Loucy (cell line): Measurements from ENCODE around the gene TJP1.

Source experiments
- H2AFZ ChIP-seq: fragments of 200-600 bp; sonication (generic); 2 replicates; pipeline ENCODE4 v1.6.0; 2016; ENCODE audit warnings: antibody characterized with exemption, mild to moderate bottlenecking, low read length, moderate library complexity
- H3F3A ChIP-seq: fragments of 200-600 bp; 2 replicates; pipeline ENCODE4 v1.6.0; 2016; ENCODE audit warnings: antibody characterized with exemption, low read depth, mild to moderate bottlenecking
- H3K27me3 ChIP-seq: fragments of 200-600 bp; sonication (generic); 2 replicates; pipeline ENCODE4 v1.6.1; 2014; ENCODE audit warnings: low read length, mild to moderate bottlenecking; ENCODE audit not compliant: insufficient read depth, poor library complexity, severe bottlenecking
- H3K36me3 ChIP-seq: fragments of 200-600 bp; sonication (generic); 2 replicates; pipeline ENCODE4 v1.6.1; 2016; ENCODE audit warnings: low read length; ENCODE audit not compliant: insufficient read depth
- H3K4me1 ChIP-seq: fragments of 200-600 bp; sonication (generic); 2 replicates; pipeline ENCODE4 v1.5.1; 2014; ENCODE audit warnings: low read length, mild to moderate bottlenecking; ENCODE audit not compliant: insufficient read depth, poor library complexity, severe bottlenecking
- H3K4me2 ChIP-seq: fragments of 200-600 bp; sonication (generic); 2 replicates; pipeline ENCODE4 v1.6.0; 2014; ENCODE audit warnings: antibody characterized with exemption, low read length, low read depth, mild to moderate bottlenecking; ENCODE audit not compliant: poor library complexity, severe bottlenecking
- H3K4me3 ChIP-seq: fragments of 200-600 bp; sonication (generic); 2 replicates; pipeline ENCODE4 v1.5.1; 2014; ENCODE audit warnings: low read length, mild to moderate bottlenecking, mixed read lengths; ENCODE audit not compliant: poor library complexity, severe bottlenecking
- H3K79me2 ChIP-seq: fragments of 200-600 bp; sonication (generic); 2 replicates; pipeline ENCODE4 v1.6.1; 2014; ENCODE audit warnings: low read length; ENCODE audit not compliant: insufficient read depth
- H3K9ac ChIP-seq: fragments of 200-600 bp; sonication (generic); 2 replicates; pipeline ENCODE4 v1.6.0; 2014; ENCODE audit warnings: mild to moderate bottlenecking, low read depth, low read length, moderate library complexity; ENCODE audit not compliant: poor library complexity, severe bottlenecking
- H3K9me2 ChIP-seq: fragments of 200-600 bp; sonication (generic); replicated peaks from 2 replicates; pipeline ENCODE4 v1.6.1; 2016; ENCODE audit warnings: low read depth, low read length, mixed read lengths
- H3K9me3 ChIP-seq: fragments of 200-600 bp; sonication (generic); 2 replicates; pipeline ENCODE4 v1.6.1; 2014; ENCODE audit warnings: mild to moderate bottlenecking, antibody characterized with exemption, low read length, low read depth; ENCODE audit not compliant: insufficient read depth
- H4K20me1 ChIP-seq: fragments of 200-600 bp; sonication (generic); 2 replicates; pipeline ENCODE4 v1.6.0; 2014; ENCODE audit warnings: antibody characterized with exemption, low read length, mild to moderate bottlenecking; ENCODE audit not compliant: insufficient read depth, poor library complexity, severe bottlenecking
- EZH2phosphoT487 ChIP-seq: fragments of 200-600 bp; IDR thresholded peaks from 2 replicates; pipeline ENCODE4 v1.6.1; 2018; ENCODE audit warnings: antibody characterized with exemption, mild to moderate bottlenecking, moderate library complexity, borderline replicate concordance
- TF ChIP-seq, protein P1 (sequence below): fragments of 200-600 bp; sonication (generic); conservative IDR thresholded peaks from 2 replicates; pipeline ENCODE4 v1.5.1; 2014; ENCODE audit warnings: mild to moderate bottlenecking, antibody characterized with exemption, low read length

TJP1 gene

DNA sequence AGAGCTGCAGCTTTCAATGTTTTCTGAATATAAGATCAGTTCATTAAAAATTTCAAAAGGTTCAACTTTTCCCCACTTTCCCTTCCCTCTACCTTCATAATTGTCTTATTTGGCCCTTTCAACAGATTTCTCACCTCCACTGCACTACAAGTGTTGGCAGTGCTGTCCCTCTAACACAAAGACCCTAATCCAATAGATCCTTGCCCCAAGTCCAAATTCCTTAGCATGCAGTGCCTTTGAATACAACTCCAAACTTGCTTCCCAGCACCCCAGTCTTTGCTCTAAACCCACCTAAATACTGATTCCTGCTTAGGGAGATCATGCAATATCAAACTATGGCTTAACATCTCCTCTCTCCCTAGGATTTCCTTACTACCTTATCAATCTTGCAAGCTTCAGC lies 43.9 kb downstream of the TJP1 start:
- H3K9me3 ChIP-seq: no peaks in the 10 kb centered on the region
- no peaks in the 10 kb centered on the region for H4K20me1 ChIP-seq
- TF ChIP-seq EZH2phosphoT487: no peak
- TF ChIP-seq, protein P1, sequence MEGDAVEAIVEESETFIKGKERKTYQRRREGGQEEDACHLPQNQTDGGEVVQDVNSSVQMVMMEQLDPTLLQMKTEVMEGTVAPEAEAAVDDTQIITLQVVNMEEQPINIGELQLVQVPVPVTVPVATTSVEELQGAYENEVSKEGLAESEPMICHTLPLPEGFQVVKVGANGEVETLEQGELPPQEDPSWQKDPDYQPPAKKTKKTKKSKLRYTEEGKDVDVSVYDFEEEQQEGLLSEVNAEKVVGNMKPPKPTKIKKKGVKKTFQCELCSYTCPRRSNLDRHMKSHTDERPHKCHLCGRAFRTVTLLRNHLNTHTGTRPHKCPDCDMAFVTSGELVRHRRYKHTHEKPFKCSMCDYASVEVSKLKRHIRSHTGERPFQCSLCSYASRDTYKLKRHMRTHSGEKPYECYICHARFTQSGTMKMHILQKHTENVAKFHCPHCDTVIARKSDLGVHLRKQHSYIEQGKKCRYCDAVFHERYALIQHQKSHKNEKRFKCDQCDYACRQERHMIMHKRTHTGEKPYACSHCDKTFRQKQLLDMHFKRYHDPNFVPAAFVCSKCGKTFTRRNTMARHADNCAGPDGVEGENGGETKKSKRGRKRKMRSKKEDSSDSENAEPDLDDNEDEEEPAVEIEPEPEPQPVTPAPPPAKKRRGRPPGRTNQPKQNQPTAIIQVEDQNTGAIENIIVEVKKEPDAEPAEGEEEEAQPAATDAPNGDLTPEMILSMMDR: no peak
- no peak overlapping the region for H3K4me2 ChIP-seq
- no peak overlapping the region for H3K9ac ChIP-seq
- no peaks in the 10 kb centered on the region for H3K36me3 ChIP-seq
- no peak overlapping the region for H2AFZ ChIP-seq
- H3K4me1 ChIP-seq: no peaks in the 10 kb centered on the region
- H3K9me2 ChIP-seq: no peaks in the 10 kb centered on the region
- H3F3A ChIP-seq: no peaks in the 10 kb centered on the region
- no peaks in the 10 kb centered on the region for H3K79me2 ChIP-seq
- no peaks in the 10 kb centered on the region for H3K27me3 ChIP-seq
- no peak overlapping the region for H3K4me3 ChIP-seq

DNA sequence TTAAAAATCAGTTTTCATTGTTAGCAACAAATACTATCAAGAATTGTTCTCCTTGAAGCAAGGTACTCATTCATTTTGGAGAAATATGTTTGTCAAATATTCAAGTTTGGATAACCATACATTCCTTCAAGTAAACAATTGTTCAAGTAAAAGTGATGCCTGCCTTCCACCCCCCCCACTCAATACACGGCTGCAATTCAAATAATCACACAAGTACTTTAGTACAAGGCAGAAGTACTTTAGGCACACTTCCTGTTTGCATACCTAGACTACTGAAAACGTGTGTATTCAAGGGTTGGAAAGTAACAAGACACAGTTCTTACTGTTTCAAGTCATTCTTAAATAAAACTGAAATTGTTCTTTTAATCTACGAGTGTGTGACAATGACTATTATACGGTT lies 45.4 kb downstream of the TJP1 start:
- TF ChIP-seq, protein P1: no peak
- TF ChIP-seq EZH2phosphoT487: no peak
- Histone ChIP-seq H3K27me3 (no peaks in the 10 kb centered on the region), H2AFZ (no peak overlapping the region), H3F3A (no peaks in the 10 kb centered on the region), H3K9ac (no peak overlapping the region), H3K4me2 (no peak overlapping the region), H3K36me3 (no peaks in the 10 kb centered on the region), H3K4me1 (no peaks in the 10 kb centered on the region), H3K9me3 (no peaks in the 10 kb centered on the region), H3K9me2 (no peaks in the 10 kb centered on the region), H3K79me2 (no peaks in the 10 kb centered on the region), H3K4me3 (no peak overlapping the region), H4K20me1 (no peaks in the 10 kb centered on the region)

DNA sequence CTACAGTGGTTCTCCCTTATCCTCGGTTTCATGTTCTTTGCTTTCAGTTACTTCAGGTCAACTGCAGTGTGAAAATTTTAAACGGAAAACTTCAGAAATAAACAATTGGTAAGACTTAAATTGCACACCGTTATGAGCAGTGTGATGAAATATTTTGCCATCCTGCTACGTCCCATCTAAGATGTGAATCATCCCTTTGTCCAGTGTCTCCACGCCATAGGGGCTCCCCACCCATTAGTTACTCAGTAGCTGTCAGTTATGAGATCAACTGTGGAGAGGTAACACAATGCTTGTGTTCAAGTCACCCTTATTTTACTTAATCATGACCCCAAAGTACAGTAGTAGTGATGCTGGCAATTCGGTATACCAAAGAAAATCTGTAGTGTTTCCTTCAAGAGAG lies 47.4 kb downstream of the TJP1 start:
- Histone ChIP-seq H3K79me2 (no peaks in the 10 kb centered on the region), H3K4me3 (no peak overlapping the region), H3K4me2 (no peak overlapping the region), H3K27me3 (no peaks in the 10 kb centered on the region), H2AFZ (no peak overlapping the region), H3K9me3 (no peaks in the 10 kb centered on the region), H3K4me1 (no peaks in the 10 kb centered on the region), H3K9me2 (no peaks in the 10 kb centered on the region), H4K20me1 (no peaks in the 10 kb centered on the region), H3K9ac (no peak overlapping the region), H3F3A (no peaks in the 10 kb centered on the region), H3K36me3 (no peaks in the 10 kb centered on the region)
- no peak for TF ChIP-seq EZH2phosphoT487
- TF ChIP-seq, protein P1: no peak
